ENCODE results near the gene LMAN1L.

The LMAN1L gene

GRCh38 chr15:74873036-74873755 is 60.6 kb downstream of the LMAN1L start, which contains the start of gene SCAMP2:
Gene SCAMP2 (minus strand): TSS chr15:74873365. CDS start chr15:74873255, 110 bp downstream.
- TF ChIP-seq CTCF (IDR thresholded peaks at IDR 0.05; ENCODE audit: low read depth, low read length), result no peak
- peak; percentile 96 to 97 for DNase-seq (ENCODE audit: low read depth in 2 of 2)

GRCh38 chr15:74873756-74874424 is 61.3 kb downstream of the LMAN1L start:
- TF ChIP-seq CTCF (IDR thresholded peaks at IDR 0.05; ENCODE audit: low read depth, low read length), result no peak
- peak in 1 of 2 donors; percentile 19 for DNase-seq (ENCODE audit: low read depth in 2 of 2)
- peak overlapping the region; percentile 76 to 86 for H3K4me3 ChIP-seq (replicated peaks in 1 of 2; ENCODE audit: low read depth in 2 of 2, low read length in 2 of 2)

More at GRCh38 chr15:74873036-74873755, 60.6 kb downstream of the LMAN1L start, which contains the start of gene SCAMP2:
- peak within 1 kb of the TSS; percentile 76 to 86 for H3K4me3 ChIP-seq (replicated peaks in 1 of 2; ENCODE audit: low read depth in 2 of 2, low read length in 2 of 2)

All from cardiac fibroblast (primary cell).